Lung microvascular endothelial cell (primary cell): Measurements from ENCODE around the gene OR52M1. TPM values are rescaled to one million over a fixed set of nuclear protein-coding genes. Genes with fewer than 3 reads are reported as not detected.
"Not testable (repeated sequence)": the region's sequence is repeated elsewhere in the genome, so short reads cannot be mapped to it uniquely, and the experiment has no call there.

ENCODE experiments used
- DNase-seq, 2 donors: peaks; one replicate each; pipeline versions ENCODE4 v3.0.0 to v3.0.0-alpha.2; 2010; ENCODE audit warnings: low read depth in 2 of 2
- total RNA-seq: library from RNA; depleted of rRNA; stranded (reverse); fragments of >200 nt; gene quantifications from 2 replicates; pipeline ENCODE4 v1.2.1, GENCODE V29; 2014

Gene OR52M1
- not detected in 2 replicates for total RNA-seq

GRCh38 chr11:4544891-4545290 is at the start of gene OR52M1:
Gene OR52M1, plus strand, starts transcription at chr11:4545191. Its CDS starts 0 bp downstream, at chr11:4545191.
- no peak for DNase-seq

- peak; percentile 3 to 34 for DNase-seq
Measured at GRCh38 chr11:4495487-4495886, 49.5 kb upstream of the OR52M1 start.

- DNase-seq = no peak
Measured at GRCh38 chr11:4495986-4496385, 49.0 kb upstream of the OR52M1 start.

GRCh38 chr11:4496557-4497248 is 48.3 kb upstream of the OR52M1 start:
- DNase-seq = no peak

- DNase-seq = no peak
Measured at GRCh38 chr11:4508886-4509285, 36.1 kb upstream of the OR52M1 start.

GRCh38 chr11:4511282-4512245 is 33.4 kb upstream of the OR52M1 start:
- no peak for DNase-seq

GRCh38 chr11:4514196-4514595 is 30.8 kb upstream of the OR52M1 start:
- no peak for DNase-seq

- no peak for DNase-seq
Measured at GRCh38 chr11:4522339-4522738, 22.7 kb upstream of the OR52M1 start.

GRCh38 chr11:4522752-4523151 is 22.2 kb upstream of the OR52M1 start:
- DNase-seq = no peak

- no peak for DNase-seq
Measured at GRCh38 chr11:4523666-4524065, 21.3 kb upstream of the OR52M1 start.

- no peak for DNase-seq
Measured at GRCh38 chr11:4527926-4528325, 17.1 kb upstream of the OR52M1 start.

GRCh38 chr11:4531686-4532085 is 13.3 kb upstream of the OR52M1 start:
- not testable (repeated sequence) for DNase-seq

GRCh38 chr11:4539603-4540219 is 5.3 kb upstream of the OR52M1 start:
- DNase-seq = peak; percentile 50 to 60

- DNase-seq = no peak
Measured at GRCh38 chr11:4541071-4541470, 3.9 kb upstream of the OR52M1 start.

GRCh38 chr11:4543561-4543960 is 1.4 kb upstream of the OR52M1 start:
- DNase-seq = peak in 1 of 2 donors; percentile 40

GRCh38 chr11:4546878-4547277 is 1.9 kb downstream of the OR52M1 start:
- no peak for DNase-seq

GRCh38 chr11:4547416-4547815 is 2.4 kb downstream of the OR52M1 start:
- DNase-seq = no peak

- DNase-seq = peak; percentile 38 to 46
Measured at GRCh38 chr11:4551346-4551979, 6.5 kb downstream of the OR52M1 start.

- DNase-seq = no peak
Measured at GRCh38 chr11:4559527-4560440, 14.8 kb downstream of the OR52M1 start.

- DNase-seq = no peak
Measured at GRCh38 chr11:4560467-4560866, 15.5 kb downstream of the OR52M1 start.

- no peak for DNase-seq
Measured at GRCh38 chr11:4565371-4565770, 20.4 kb downstream of the OR52M1 start.
